Ishikawa (cell line): ENCODE measurements around the gene CHST15.

Experiments
- CEBPB ChIP-seq: IDR thresholded peaks from 2 replicates; pipeline ENCODE4 v1.6.1; 2012
- CREB1 ChIP-seq: IDR thresholded peaks from 2 replicates; pipeline ENCODE4 v1.6.1; 2012; ENCODE audit warnings: low read depth
- EGR1 ChIP-seq: IDR thresholded peaks from 2 replicates; pipeline ENCODE4 v1.6.1; 2012
- EP300 ChIP-seq: IDR thresholded peaks from 2 replicates; pipeline ENCODE4 v1.6.1; 2012; ENCODE audit warnings: borderline replicate concordance
- FOXM1 ChIP-seq: IDR thresholded peaks from 2 replicates; pipeline ENCODE4 v1.6.1; 2012; ENCODE audit warnings: low read depth, borderline replicate concordance
- MAX ChIP-seq: IDR thresholded peaks from 2 replicates; pipeline ENCODE4 v1.6.1; 2012
- NFIC ChIP-seq: IDR thresholded peaks from 2 replicates; pipeline ENCODE4 v1.6.1; 2012
- RAD21 ChIP-seq: IDR thresholded peaks from 2 replicates; pipeline ENCODE4 v1.6.1; 2012; ENCODE audit warnings: low read depth
- REST ChIP-seq: IDR thresholded peaks from 2 replicates; pipeline ENCODE4 v1.6.1; 2012; ENCODE audit warnings: low read depth, mild to moderate bottlenecking
- TAF1 ChIP-seq: IDR thresholded peaks from 2 replicates; pipeline ENCODE4 v1.6.1; 2012; ENCODE audit warnings: low read depth, mild to moderate bottlenecking
- TCF12 ChIP-seq: IDR thresholded peaks from 2 replicates; pipeline ENCODE4 v1.6.1; 2012; ENCODE audit warnings: low read depth
- TEAD4 ChIP-seq: IDR thresholded peaks from 2 replicates; pipeline ENCODE4 v1.6.1; 2012
- USF1 ChIP-seq: IDR thresholded peaks from 2 replicates; pipeline ENCODE4 v1.6.1; 2012
- YY1 ChIP-seq: IDR thresholded peaks from 2 replicates; pipeline ENCODE4 v1.6.1; 2012; ENCODE audit warnings: low read depth
- ZBTB7A ChIP-seq: IDR thresholded peaks from 2 replicates; pipeline ENCODE4 v1.6.1; 2012; ENCODE audit warnings: low read depth

CHST15 gene

GRCh38 chr10:124099604-124100003 is 6.2 kb upstream of the CHST15 start:
- no peak for TF ChIP-seq MAX
- TF ChIP-seq ZBTB7A, result no peak
- no peak for TF ChIP-seq TAF1
- no peak for TF ChIP-seq EGR1
- no peak for TF ChIP-seq YY1
- no peak for TF ChIP-seq USF1
- no peak for TF ChIP-seq EP300
- no peak for TF ChIP-seq FOXM1
- no peak for TF ChIP-seq RAD21
- TF ChIP-seq REST, result no peak
- TF ChIP-seq TCF12, result no peak

- TF ChIP-seq TAF1 (no peak), EGR1 (no peak), EP300 (no peak), YY1 (no peak), RAD21 (no peak), TEAD4 (no peak), FOXM1 (no peak), MAX (no peak), NFIC (no peak), USF1 (no peak), REST (no peak)
Measured at GRCh38 chr10:124098575-124098974, 5.2 kb upstream of the CHST15 start.

GRCh38 chr10:124097883-124098282 is 4.5 kb upstream of the CHST15 start:
- TF ChIP-seq EP300, result no peak
- TF ChIP-seq USF1, result no peak
- no peak for TF ChIP-seq MAX
- TF ChIP-seq EGR1, result no peak
- TF ChIP-seq NFIC, result no peak
- TF ChIP-seq CEBPB, result no peak
- TF ChIP-seq ZBTB7A, result no peak
- no peak for TF ChIP-seq TEAD4
- TF ChIP-seq YY1, result no peak
- no peak for TF ChIP-seq TCF12
- no peak for TF ChIP-seq TAF1
- no peak for TF ChIP-seq REST
- TF ChIP-seq FOXM1, result no peak
- no peak for TF ChIP-seq RAD21
- TF ChIP-seq CREB1, result no peak

GRCh38 chr10:124096494-124096893 is 3.1 kb upstream of the CHST15 start:
- TF ChIP-seq MAX, result no peak
- TF ChIP-seq USF1, result no peak
- TF ChIP-seq REST, result no peak
- no peak for TF ChIP-seq YY1
- TF ChIP-seq TEAD4, result no peak
- TF ChIP-seq FOXM1, result no peak
- TF ChIP-seq EGR1, result no peak
- no peak for TF ChIP-seq CREB1
- TF ChIP-seq TCF12, result no peak
